ENCODE measurements around the gene RNF19B.

RNF19B gene

GRCh38 chr1:32985226-32985625 lies 20.6 kb upstream of the RNF19B start:
- no peak overlapping the region for H3K4me3 ChIP-seq (ENCODE audit: low read depth, low read length)
- no peak for TF ChIP-seq CTCF (IDR thresholded peaks at IDR 0.05; ENCODE audit: control insufficient read depth, extremely low read depth, insufficient read depth)
- DNase-seq (ENCODE audit: low read depth): no peak

- TF ChIP-seq CTCF (IDR thresholded peaks at IDR 0.05; ENCODE audit: control insufficient read depth, extremely low read depth, insufficient read depth): no peak
- no peak for DNase-seq (ENCODE audit: low read depth)
- H3K4me3 ChIP-seq (ENCODE audit: low read depth, low read length): no peak overlapping the region
Measured at GRCh38 chr1:32984455-32985171, 20.0 kb upstream of the RNF19B start.

- no peak for TF ChIP-seq CTCF (IDR thresholded peaks at IDR 0.05; ENCODE audit: control insufficient read depth, extremely low read depth, insufficient read depth)
- DNase-seq (ENCODE audit: low read depth): no peak
- H3K4me3 ChIP-seq (ENCODE audit: low read depth, low read length): no peak overlapping the region
Measured at GRCh38 chr1:32984090-32984454, 19.5 kb upstream of the RNF19B start.

- no peak overlapping the region for H3K4me3 ChIP-seq (ENCODE audit: low read depth, low read length)
- TF ChIP-seq CTCF (IDR thresholded peaks at IDR 0.05; ENCODE audit: control insufficient read depth, extremely low read depth, insufficient read depth): no peak
- no peak for DNase-seq (ENCODE audit: low read depth)
Measured at GRCh38 chr1:32983020-32983419, 18.4 kb upstream of the RNF19B start.

- TF ChIP-seq CTCF (IDR thresholded peaks at IDR 0.05; ENCODE audit: control insufficient read depth, extremely low read depth, insufficient read depth): no peak
- H3K4me3 ChIP-seq (ENCODE audit: low read depth, low read length): no peak overlapping the region
- peak; percentile 95 for DNase-seq (ENCODE audit: low read depth)
Measured at GRCh38 chr1:32981003-32981901, 16.6 kb upstream of the RNF19B start.

- DNase-seq (ENCODE audit: low read depth): no peak
- H3K4me3 ChIP-seq (ENCODE audit: low read depth, low read length): no peak overlapping the region
- TF ChIP-seq CTCF (IDR thresholded peaks at IDR 0.05; ENCODE audit: control insufficient read depth, extremely low read depth, insufficient read depth): no peak
Measured at GRCh38 chr1:32980080-32980479, 15.5 kb upstream of the RNF19B start.
